ENCODE data around the gene PSG3.
"Not testable (repeated sequence)": the region's sequence is repeated elsewhere in the genome, so short reads cannot be mapped to it uniquely, and the experiment has no call there.

Gene PSG3

GRCh38 chr19:42767319-42767718 lies 27.0 kb upstream of the PSG3 start:
- not testable (repeated sequence) for H3K27ac ChIP-seq (ENCODE audit: low read length); H3K27me3 ChIP-seq (ENCODE audit: insufficient read depth, low read length, poor library complexity); H3K36me3 ChIP-seq (ENCODE audit: insufficient read depth, low read length); H3K4me1 ChIP-seq (ENCODE audit: insufficient read depth, low read length); H3K9ac ChIP-seq (ENCODE audit: low read depth, low read length); H3K4me2 ChIP-seq (ENCODE audit: insufficient read depth, low read length); ATAC-seq (ENCODE audit: insufficient read depth, low read depth); H3K9me3 ChIP-seq (ENCODE audit: insufficient read depth, low read length, severe bottlenecking); H3K79me2 ChIP-seq (ENCODE audit: insufficient read depth, low read length); H3K4me3 ChIP-seq (ENCODE audit: low read depth in 1 of 2, low read length in 2 of 2); H4K20me1 ChIP-seq (ENCODE audit: insufficient read depth, low read length); H2AFZ ChIP-seq (ENCODE audit: low read depth, low read length)
- peak; percentile 25 for TF ChIP-seq CTCF (IDR thresholded peaks at IDR 0.05; ENCODE audit: borderline replicate concordance, extremely low read depth, low read length, poor library complexity, severe bottlenecking)
- DNase-seq = peak; percentile 12

- not testable (repeated sequence) for DNase-seq; H3K4me1 ChIP-seq (ENCODE audit: insufficient read depth, low read length); H3K27ac ChIP-seq (ENCODE audit: low read length); H3K4me2 ChIP-seq (ENCODE audit: insufficient read depth, low read length); H3K9ac ChIP-seq (ENCODE audit: low read depth, low read length); H3K27me3 ChIP-seq (ENCODE audit: insufficient read depth, low read length, poor library complexity); H3K36me3 ChIP-seq (ENCODE audit: insufficient read depth, low read length); H4K20me1 ChIP-seq (ENCODE audit: insufficient read depth, low read length); H3K4me3 ChIP-seq (ENCODE audit: low read depth in 1 of 2, low read length in 2 of 2); H3K9me3 ChIP-seq (ENCODE audit: insufficient read depth, low read length, severe bottlenecking); H3K79me2 ChIP-seq (ENCODE audit: insufficient read depth, low read length); H2AFZ ChIP-seq (ENCODE audit: low read depth, low read length); ATAC-seq (ENCODE audit: insufficient read depth, low read depth)
Measured at GRCh38 chr19:42766871-42767270, 26.6 kb upstream of the PSG3 start.

- H3K27ac ChIP-seq (ENCODE audit: low read length) = no peak overlapping the region
- no peaks in the 10 kb centered on the region for H3K79me2 ChIP-seq (ENCODE audit: insufficient read depth, low read length)
- no peak overlapping the region for H2AFZ ChIP-seq (ENCODE audit: low read depth, low read length)
- H3K9me3 ChIP-seq (ENCODE audit: insufficient read depth, low read length, severe bottlenecking) = no peaks in the 10 kb centered on the region
- no peaks in the 10 kb centered on the region for H3K27me3 ChIP-seq (ENCODE audit: insufficient read depth, low read length, poor library complexity)
- no peak for DNase-seq
- no peaks in the 10 kb centered on the region for H3K36me3 ChIP-seq (ENCODE audit: insufficient read depth, low read length)
- no peak overlapping the region for H3K9ac ChIP-seq (ENCODE audit: low read depth, low read length)
- no peaks in the 10 kb centered on the region for H4K20me1 ChIP-seq (ENCODE audit: insufficient read depth, low read length)
- H3K4me1 ChIP-seq (ENCODE audit: insufficient read depth, low read length) = no peaks in the 10 kb centered on the region
- H3K4me3 ChIP-seq (ENCODE audit: low read depth in 1 of 2, low read length in 2 of 2) = no peak overlapping the region
- TF ChIP-seq CTCF (IDR thresholded peaks at IDR 0.05; ENCODE audit: borderline replicate concordance, extremely low read depth, low read length, poor library complexity, severe bottlenecking) = no peak
- no peak for TF ChIP-seq EZH2 (IDR thresholded peaks at IDR 0.05; ENCODE audit: borderline replicate concordance, low read depth, low read length, severe bottlenecking)
- no peak overlapping the region for H3K4me2 ChIP-seq (ENCODE audit: insufficient read depth, low read length)
- ATAC-seq (ENCODE audit: insufficient read depth, low read depth) = no peak
Measured at GRCh38 chr19:42764836-42765235, 24.6 kb upstream of the PSG3 start.

- Histone ChIP-seq H3K27ac (ENCODE audit: low read length) (no peak overlapping the region), H4K20me1 (ENCODE audit: insufficient read depth, low read length) (no peaks in the 10 kb centered on the region), H3K79me2 (ENCODE audit: insufficient read depth, low read length) (no peaks in the 10 kb centered on the region), H3K36me3 (ENCODE audit: insufficient read depth, low read length) (no peaks in the 10 kb centered on the region), H3K4me2 (ENCODE audit: insufficient read depth, low read length) (no peak overlapping the region), H3K9me3 (ENCODE audit: insufficient read depth, low read length, severe bottlenecking) (no peaks in the 10 kb centered on the region), H2AFZ (ENCODE audit: low read depth, low read length) (no peak overlapping the region), H3K4me1 (ENCODE audit: insufficient read depth, low read length) (no peaks in the 10 kb centered on the region), H3K9ac (ENCODE audit: low read depth, low read length) (no peak overlapping the region), H3K4me3 (ENCODE audit: low read depth in 1 of 2, low read length in 2 of 2) (no peak overlapping the region), H3K27me3 (ENCODE audit: insufficient read depth, low read length, poor library complexity) (no peaks in the 10 kb centered on the region)
- ATAC-seq (ENCODE audit: insufficient read depth, low read depth) (no peak), DNase-seq (no peak)
- TF ChIP-seq EZH2 (IDR thresholded peaks at IDR 0.05; ENCODE audit: borderline replicate concordance, low read depth, low read length, severe bottlenecking) = no peak
- TF ChIP-seq CTCF (IDR thresholded peaks at IDR 0.05; ENCODE audit: borderline replicate concordance, extremely low read depth, low read length, poor library complexity, severe bottlenecking) = no peak
Measured at GRCh38 chr19:42762789-42763188, 22.5 kb upstream of the PSG3 start.

- H3K79me2 ChIP-seq (ENCODE audit: insufficient read depth, low read length); H3K4me2 ChIP-seq (ENCODE audit: insufficient read depth, low read length); ATAC-seq (ENCODE audit: insufficient read depth, low read depth); H3K27ac ChIP-seq (ENCODE audit: low read length); H3K9ac ChIP-seq (ENCODE audit: low read depth, low read length); H4K20me1 ChIP-seq (ENCODE audit: insufficient read depth, low read length); H3K4me1 ChIP-seq (ENCODE audit: insufficient read depth, low read length); H3K4me3 ChIP-seq (ENCODE audit: low read depth in 1 of 2, low read length in 2 of 2); DNase-seq; H3K27me3 ChIP-seq (ENCODE audit: insufficient read depth, low read length, poor library complexity); H3K9me3 ChIP-seq (ENCODE audit: insufficient read depth, low read length, severe bottlenecking); H2AFZ ChIP-seq (ENCODE audit: low read depth, low read length); H3K36me3 ChIP-seq (ENCODE audit: insufficient read depth, low read length): not testable (repeated sequence)
Measured at GRCh38 chr19:42761924-42762295, 21.6 kb upstream of the PSG3 start.

- not testable (repeated sequence) for H2AFZ ChIP-seq (ENCODE audit: low read depth, low read length); ATAC-seq (ENCODE audit: insufficient read depth, low read depth); H4K20me1 ChIP-seq (ENCODE audit: insufficient read depth, low read length); H3K27ac ChIP-seq (ENCODE audit: low read length); H3K27me3 ChIP-seq (ENCODE audit: insufficient read depth, low read length, poor library complexity); H3K9me3 ChIP-seq (ENCODE audit: insufficient read depth, low read length, severe bottlenecking); H3K9ac ChIP-seq (ENCODE audit: low read depth, low read length); H3K4me1 ChIP-seq (ENCODE audit: insufficient read depth, low read length); H3K4me2 ChIP-seq (ENCODE audit: insufficient read depth, low read length); H3K79me2 ChIP-seq (ENCODE audit: insufficient read depth, low read length); H3K36me3 ChIP-seq (ENCODE audit: insufficient read depth, low read length); H3K4me3 ChIP-seq (ENCODE audit: low read depth in 1 of 2, low read length in 2 of 2); DNase-seq
Measured at GRCh38 chr19:42760954-42761923, 21.0 kb upstream of the PSG3 start.

Data from DND-41 (cell line).